Islet of Langerhans (tissue), 1 donor: ENCODE results near the gene ANKRD24.
"Not testable (repeated sequence)": the region's sequence is repeated elsewhere in the genome, so short reads cannot be mapped to it uniquely, and the experiment has no call there.

Experiments
- FAIRE-seq: peaks from one replicate; lab custom pipeline; 2011; peaks lifted over from hg19 to GRCh38; lab: Jason Lieb, UNC

ANKRD24 gene

DNA sequence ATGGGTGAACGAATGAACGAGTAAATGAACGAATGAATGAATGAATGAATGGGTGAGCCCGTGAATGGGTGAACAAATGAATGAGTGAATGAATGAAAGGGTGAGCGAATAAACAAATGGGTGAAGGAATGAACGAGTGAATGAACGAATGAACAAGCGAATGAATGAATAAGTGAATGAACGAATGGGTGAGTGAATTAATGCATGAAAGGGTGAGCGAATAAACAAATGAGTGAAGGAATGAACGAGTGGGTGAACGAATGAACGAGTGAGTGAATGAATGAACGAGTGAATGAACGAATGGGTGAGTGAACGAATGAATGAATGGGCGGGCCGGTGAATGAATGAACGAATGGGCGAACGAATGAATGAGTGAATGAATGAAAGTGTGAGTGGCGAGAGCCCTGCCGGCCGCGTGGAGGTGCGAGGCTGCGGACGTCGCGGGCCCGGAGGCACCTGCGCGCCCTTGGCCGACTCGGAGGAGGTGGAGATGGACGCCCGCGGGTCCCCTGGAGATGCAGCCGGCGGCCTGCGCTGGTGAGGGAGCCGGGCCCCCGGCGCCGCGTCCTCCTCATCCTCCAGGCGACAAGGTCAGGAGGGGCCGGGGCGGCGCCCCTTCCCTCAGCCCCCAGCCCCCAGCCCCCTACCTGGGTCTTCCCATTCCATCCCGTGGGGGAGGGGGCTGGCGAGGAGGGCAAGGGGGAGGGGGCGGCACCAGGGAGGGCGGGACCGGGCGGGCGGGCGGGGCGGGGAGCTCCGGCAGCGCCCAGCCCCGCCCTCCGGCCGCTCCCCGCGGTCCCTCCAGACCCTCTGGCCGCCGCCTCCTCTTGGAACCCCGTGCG lies 15.4 kb downstream of the ANKRD24 start:
- FAIRE-seq, result no peak

DNA sequence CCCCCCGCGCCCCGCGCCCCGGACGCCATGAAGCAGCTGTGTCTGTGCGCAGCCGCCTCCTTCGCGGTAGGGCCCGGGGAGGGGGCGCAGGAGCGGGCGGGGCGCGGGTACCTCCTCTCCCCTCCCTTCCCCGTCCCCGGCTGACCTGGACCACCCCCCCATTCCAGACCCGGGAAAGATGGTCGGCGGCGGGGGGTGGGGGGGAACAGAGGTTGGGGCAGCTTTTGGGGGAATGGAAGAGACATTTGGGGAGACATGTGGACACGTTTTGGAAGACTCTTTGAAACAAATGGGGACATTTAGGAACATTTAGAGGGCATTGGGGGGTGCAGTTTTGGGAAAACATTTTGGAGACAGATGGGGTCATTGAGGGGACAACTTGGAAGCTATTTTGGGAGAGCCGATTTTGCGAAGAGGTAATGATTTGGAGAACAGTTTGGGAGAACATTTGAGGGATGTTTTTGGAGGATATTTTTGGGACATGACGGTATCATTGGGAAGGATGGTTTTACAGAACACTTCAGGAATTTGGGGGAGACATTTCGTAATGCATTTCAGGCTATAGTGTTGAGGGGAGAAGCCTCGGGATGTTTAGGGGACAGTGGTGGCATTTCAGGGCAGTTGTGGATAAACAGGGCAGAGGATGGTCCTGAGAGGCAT lies 16.1 kb downstream of the ANKRD24 start:
- FAIRE-seq, result no peak

DNA sequence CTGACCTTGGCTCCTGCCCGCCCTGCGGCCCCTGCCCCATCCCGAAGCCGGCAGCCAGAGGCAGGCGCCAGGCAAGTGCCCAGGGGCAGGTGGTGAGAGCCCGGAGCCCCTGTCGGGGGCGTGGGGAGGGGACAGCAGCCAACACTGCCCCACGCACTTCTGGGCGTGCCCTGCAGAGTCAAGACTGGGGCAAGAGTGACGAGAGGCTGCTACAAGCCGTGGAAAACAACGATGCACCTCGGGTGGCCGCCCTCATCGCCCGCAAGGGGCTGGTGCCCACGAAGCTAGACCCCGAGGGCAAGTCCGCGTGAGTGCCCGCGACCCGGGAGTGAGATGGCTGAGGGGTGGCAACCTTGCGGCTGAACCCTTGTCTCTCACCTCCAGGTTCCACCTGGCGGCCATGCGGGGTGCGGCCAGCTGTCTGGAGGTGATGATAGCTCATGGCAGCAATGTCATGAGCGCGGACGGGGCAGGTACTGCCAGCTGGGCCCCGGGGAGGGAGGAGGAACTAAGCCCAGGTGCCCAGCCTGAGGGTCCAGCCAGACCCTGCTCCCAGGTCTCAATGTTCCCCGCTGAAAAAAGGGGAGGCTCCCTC lies 17.3 kb downstream of the ANKRD24 start:
- no peak for FAIRE-seq

DNA sequence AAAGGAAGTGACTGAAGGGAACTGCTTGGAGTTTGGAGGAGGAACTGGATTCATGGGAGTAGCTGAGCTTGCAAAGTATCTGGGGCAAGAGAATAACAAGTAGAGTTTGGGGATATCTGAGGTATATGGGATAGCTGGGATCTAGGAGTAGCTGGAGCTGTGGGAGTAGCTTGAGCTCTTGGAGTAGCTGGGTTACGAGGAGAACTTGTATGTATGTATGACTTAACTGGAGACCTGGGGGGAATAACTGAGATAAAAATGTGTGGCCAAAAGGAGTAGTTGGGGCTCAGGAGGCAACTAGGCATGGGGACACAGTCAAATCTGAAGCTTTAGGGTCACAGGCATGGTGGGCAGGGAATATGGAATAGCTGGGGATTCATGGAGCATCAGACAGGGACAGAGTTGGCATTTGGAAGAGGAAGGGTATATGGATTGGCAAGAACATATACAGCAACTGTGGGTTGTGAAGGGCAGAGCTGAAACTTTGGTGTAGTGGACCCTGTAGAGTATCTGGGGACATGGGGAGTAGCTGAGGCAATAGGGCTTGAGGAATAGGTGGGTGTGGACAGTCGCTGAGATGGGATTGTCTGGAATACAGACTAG lies 18.6 kb downstream of the ANKRD24 start:
- FAIRE-seq, result no peak

DNA sequence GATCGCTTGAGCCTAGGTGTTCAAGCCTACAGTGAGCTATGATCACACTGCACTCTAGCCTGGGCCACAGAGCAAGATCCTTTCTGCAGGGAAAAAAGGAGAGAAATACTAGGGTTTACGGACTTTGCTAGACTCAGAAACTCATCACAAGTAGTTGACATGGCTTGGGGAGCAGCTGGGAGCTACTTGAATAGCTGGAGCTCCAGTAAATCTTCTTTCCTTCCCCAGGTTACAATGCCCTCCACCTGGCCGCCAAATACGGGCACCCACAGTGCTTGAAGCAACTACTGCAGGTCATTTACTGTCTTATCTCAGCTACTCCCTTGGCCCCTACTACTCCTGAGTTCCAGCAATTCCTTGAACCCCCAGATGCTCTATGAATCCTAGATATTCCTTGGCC lies 19.3 kb downstream of the ANKRD24 start:
- no peak for FAIRE-seq

DNA sequence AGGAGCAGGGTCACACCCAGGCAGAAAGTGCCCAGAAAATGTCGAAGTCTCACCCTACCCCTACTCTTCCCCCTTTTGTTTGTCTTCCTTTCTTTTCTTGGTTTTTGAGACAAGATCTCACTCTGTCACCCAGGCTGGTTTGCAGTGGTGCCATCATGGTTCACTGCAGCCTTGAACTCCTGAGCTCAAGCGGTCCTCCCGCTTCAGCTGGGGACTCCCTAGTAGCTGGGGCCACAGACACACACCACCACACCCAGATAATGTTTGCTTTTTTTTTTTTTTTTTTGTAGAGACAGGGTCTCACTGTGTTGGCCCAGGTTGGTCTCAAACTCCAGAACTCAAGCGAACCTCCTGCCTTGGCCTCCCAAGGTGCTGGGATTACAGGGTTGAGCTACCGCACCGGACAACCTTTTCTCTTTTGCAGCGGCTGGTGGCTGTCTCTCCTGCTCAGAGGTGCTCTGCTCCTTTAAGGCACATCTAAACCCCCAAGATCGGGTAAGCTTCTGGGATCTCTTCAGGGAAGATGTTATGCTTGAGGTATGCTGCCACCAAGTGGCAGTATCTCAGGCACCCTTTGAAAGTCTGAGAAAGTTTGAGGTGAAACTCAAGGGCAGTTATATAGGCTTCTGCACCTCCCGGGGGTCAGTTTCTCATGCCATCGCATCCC lies 24.5 kb downstream of the ANKRD24 start:
- FAIRE-seq, result no peak

DNA sequence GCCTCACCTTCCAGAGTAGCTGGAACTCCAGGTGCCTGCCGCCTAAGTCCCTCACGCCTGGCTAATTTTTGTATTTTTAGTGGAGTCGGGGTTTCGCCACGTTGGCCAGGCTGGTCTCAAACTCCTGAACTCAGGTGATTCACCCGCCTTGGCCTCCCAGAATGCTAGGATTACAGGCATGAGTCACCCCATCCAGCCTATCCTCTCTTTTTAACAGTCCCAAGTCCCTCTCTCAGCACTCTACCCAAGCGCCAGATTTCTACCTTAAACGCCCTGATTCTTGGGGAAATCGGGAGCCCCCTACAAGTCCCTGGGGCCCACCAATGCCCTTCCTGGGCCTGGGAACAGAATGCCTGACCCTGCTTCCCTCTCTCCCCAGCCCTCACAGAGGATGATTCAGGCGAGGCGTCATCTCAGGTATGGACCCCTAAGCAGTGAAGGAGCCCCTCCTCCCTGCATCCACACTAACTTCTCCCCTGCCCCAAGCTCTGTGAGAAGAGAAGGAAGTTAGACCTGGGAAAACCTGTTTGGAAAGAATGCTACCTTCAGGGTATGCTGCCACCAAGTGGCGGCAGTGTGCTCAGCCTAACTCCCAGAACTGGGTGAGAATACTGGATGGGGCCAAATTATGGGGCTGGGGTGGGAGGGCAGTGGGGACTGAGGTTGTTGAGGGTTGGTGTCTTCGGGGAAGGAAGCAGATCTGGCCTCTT lies 26.1 kb downstream of the ANKRD24 start:
- no peak for FAIRE-seq

DNA sequence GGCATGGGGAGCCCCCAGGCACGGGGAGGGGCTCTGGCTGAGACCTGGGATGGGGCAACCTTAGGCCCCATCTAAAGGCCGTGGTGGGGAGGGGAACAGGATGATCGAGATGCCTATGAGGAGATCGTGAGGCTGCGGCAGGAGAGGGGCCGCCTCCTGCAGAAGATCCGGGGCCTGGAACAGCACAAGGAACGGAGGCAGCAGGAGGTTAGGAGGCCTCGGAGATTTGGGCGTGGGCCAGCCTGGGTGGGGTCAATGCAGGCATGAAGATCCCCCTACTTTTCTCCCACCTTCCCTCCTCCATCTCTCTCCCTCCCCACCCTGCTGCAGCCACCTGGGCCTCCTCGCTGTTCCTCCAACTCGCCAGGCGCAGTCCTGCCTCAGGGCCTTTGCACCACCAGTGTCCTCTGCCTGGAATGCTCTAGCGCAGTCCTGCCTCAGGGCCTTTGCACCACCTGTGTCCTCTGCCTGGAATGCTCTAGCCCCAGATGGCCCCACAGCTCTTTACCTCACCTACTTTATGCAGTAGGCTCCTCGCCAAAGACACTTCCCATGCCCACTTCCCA lies 27.8 kb downstream of the ANKRD24 start:
- FAIRE-seq, result no peak

DNA sequence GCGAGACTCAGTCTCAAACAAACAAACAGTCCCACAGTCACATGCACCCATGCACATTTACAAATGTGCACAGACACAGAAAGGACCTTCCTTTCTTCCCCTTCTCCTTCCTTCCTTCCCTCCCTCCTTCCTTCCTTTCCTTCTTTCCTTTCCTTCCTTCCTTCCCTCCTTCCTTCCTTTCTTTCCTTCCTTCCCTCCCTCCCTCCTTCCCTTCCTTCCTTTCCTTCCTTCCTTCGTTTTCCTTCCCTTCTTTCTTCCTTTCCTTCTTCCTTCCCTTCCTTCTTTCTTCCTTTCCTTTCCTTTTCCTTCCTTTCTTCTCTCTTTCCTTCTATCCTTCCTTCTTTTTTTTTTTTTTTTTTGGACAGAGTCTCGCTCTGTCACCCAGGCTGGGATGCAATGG lies 30.6 kb downstream of the ANKRD24 start:
- no peak for FAIRE-seq

DNA sequence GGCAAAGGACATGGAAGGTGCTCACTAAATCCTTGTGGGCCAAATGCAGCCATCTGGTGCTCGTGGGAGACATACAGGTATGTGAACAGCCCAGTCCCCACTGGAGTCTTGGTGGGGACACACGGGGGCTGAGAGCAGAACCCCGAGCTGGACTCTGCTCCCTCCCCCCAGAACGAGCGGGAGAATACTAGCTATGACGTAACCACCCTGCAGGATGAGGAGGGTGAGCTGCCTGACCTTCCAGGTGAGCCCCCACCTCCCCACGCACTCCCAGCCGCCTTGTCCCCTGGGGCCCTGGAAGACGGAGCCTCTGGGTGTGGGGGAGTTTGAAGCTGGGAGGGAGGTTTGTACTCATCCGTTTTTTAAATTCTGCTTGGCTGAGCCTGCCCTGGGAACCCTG lies 33.3 kb downstream of the ANKRD24 start:
- no peak for FAIRE-seq

DNA sequence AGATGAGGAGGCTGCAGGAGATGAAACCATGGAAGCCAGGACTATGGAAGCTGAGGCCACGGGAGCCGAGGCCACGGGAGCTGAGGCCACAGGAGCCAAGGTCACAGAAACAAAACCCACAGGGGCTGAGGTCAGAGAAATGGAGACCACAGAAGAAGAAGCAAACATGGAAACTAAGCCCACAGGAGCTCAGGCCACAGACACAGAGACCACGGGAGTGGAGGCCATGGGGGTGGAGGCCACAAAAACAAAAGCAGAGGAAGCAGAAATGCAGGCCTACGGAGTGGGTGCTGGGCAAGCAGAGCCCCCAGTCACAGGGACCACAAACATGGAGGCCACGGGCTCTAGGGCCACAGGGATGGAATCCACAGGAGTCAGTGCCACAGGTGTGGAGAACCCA lies 34.4 kb downstream of the ANKRD24 start:
- FAIRE-seq, result no peak

DNA sequence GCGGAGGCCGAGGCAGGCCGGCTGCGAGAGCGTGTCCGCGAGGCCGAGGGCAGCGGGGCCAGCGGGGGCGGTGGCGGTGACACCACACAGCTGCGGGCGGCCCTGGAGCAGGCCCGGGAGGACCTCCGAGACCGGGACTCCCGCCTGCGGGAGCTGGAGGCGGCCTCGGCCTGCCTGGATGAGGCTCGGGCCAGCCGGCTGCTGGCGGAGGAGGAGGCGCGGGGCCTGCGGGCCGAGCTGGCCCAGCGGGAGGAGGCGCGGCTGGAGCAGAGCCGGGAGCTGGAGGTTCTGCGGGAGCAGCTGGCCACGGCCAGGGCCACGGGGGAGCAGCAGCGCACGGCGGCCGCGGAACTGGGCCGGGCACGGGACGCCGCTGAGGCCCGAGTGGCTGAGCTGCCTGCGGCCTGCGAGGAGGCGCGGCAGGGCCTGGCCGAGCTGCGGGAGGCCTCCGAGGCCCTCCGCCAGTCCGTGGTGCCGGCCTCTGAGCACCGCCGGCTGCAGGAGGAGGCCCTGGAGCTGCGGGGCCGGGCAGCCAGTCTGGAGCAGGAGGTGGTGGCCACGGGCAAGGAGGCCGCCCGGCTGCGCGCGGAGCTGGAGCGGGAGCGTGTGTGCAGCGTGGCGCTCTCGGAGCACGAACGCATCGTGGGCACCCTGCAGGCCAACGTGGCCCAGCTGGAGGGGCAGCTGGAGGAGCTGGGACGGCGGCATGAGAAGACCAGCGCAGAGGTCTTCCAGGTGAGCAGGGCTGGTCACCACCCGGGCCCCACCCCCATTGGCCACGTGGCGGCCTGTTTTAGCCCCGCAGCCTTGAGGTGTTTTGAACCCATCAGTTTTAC lies 35.2 kb downstream of the ANKRD24 start:
- FAIRE-seq, result no peak

DNA sequence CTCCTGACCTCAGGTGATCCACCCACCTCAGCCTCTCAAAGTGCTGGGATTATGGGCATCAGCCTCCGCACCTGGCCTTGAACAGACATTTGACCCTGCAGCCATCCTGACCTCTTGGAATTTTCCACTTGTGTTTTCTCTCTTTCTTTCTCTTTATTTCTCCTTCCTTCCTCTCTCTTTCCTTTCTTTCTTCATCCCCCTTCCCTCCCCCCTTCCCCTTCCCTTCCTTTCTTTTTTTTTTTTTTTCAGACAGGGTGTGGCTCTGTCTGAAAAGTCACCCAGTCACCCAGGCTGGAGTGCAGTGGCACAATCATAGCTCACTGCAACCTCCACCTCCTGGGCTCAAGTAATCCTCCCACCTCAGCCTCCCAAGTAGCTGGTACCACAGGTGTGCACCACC lies 36.0 kb downstream of the ANKRD24 start:
- not testable (repeated sequence) for FAIRE-seq

DNA sequence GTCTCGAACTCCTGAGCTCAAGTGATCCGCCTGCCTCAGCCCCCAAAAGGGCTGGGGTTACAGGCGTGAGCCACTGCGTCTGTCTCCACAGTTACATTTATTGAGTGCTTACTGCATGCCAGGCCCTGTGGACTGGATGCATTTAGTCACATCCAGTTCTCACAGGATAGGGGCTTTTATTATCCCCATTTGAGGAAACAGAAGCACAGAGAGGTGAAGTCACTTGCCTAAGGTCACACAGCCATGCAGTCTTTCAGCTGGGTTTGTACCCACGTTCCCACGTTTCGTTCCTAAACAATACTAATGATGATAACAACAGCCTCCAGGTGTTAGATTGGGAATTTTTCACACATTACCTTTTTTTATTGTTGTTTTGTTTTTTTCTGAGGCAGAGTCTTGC lies 37.7 kb downstream of the ANKRD24 start:
- FAIRE-seq, result no peak

DNA sequence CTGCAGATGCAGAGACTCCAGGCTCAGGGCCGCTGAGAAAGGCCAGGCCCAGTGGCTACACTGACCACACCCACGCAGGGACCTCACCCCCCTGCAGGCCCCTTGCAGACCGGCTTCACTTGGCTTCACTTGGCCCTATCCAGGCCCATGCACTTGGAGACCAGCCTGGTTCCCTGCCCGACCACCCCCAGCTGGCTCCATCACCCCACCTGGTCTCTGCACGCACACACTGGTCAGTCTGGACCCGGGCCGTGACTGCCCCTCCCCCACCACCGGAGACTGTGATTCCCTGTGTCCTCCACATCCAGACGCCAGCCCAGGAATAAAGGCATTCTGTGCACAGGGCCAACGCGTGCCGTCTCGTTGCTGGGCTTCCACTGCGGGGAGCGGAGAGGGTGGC lies 42.0 kb downstream of the ANKRD24 start:
- no peak for FAIRE-seq

DNA sequence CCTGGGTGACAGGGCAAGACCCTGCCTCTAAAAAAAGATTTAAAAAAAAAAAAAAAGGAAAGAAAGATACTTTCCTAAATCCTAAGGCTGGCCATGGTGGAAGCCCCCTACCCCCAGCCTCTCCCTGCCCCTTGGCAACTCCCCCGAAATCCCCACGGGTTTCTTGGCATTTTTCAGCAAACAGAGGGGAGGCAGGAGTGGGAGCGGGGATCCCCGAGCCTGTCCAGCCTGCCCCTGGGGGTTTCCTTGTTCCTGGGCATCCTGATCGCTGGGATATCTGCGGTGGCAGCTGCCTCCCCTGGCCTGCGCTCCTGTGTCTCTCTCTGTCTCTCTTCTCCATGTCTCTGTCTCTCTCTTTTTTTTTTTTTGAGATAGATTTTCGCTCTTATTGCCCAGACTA lies 43.4 kb downstream of the ANKRD24 start:
- FAIRE-seq, result no peak

DNA sequence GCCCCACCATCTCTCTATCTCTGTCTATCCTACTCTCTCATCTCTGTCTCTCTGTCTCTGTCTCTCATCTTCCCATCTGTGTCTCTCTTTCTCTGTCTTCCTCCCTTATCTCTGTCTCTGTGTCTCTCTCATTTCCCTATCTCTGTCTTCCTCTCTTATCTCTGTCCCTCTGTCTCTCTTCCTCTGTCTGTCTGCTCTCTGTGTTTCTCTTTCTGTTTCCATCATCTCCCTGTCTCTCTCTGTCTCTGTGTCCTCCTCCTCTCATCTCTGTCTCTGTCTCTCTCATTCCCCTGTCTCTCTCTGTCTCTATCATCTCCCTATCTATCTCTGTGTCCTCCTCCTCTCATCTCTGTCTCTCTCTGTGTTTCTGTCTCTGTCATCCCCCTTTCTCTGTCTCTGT lies 45.3 kb downstream of the ANKRD24 start:
- FAIRE-seq, result no peak

DNA sequence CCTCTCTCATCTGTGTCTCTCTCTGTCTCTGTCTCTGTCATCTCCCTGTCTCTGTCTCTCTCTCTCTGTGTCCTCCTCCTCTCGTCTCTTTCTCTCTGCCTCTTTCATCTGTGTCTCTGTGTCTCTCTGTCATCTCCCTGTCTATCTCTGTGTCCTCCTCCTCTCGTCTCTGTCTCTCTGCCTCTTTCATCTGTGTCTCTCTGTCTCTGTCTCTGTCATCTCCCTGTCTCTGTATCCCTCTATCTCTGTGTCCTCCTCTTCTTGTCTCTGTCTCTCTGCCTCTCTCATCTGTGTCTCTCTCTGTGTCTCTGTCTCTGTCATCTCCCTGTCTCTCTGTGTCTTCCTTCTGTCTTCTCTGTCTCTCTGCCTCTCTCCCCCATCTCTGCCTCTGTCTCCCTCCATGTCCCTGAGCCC lies 46.3 kb downstream of the ANKRD24 start:
- no peak for FAIRE-seq

DNA sequence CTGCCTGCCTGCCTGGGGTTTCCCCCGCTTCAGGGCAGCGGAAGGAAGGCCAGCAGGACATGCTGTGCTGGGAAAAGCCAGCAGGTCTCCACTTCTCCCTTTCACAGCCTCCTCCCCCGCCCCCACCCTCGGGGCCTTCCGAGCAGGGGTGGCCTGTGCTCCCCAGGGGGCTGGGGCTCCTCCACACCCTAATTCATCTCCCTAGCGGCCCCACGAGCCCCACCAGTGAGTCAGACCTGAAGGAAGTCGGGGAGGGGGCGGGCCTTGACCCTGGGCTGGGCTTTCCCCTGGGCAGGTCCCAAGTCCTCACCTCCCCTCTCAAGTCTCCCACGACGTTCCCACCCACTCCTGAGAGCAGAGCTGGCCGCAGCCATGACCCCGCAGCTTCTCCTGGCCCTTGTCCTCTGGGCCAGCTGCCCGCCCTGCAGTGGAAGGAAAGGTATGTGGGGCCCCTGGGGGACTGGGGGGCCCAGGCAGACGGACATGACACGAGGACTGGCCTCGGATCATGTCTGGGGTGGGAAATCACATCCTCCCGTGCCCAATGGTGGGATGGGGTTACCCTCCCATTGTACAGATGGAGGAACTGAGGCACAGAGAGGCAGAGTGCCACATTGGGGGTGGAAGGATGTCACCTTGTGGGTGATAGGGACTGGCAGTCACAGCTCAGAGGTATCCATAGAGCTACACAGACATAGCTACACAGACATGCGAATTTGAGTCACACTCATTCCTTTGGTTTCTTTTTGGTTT lies 46.9 kb downstream of the ANKRD24 start, which contains the start of gene EBI3:
Gene EBI3, plus strand, starts transcription at position 345 of the 753 bp plus-strand sequence. Its CDS starts 28 bp downstream, at position 373.
- FAIRE-seq, result no peak

DNA sequence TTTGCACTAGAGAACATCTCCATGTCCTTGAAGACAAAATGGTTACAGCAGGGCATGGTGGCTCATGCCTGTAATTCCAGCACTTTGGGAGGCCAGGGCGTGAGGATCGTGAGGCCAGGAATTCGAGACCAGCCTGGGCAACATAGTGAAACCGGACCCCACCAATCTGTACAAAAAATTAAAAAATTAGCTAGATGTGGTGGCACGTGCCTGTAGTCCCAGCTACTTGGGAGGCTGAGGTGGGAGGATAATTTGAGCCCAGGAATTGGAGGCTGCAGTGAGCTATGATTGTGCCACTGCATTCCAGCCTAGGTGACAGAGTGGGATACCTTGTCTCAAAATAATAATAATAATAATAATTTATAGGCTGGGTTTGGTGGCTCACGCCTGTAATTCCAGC lies 47.7 kb downstream of the ANKRD24 start:
- not testable (repeated sequence) for FAIRE-seq
